ENCODE measurements around the gene NOC3L. TPM values are rescaled to one million over a fixed set of nuclear protein-coding genes. Genes with fewer than 3 reads are reported as not detected.

The NOC3L gene
- polyA plus RNA-seq, 1 of the 3 experiments (the other 2 are of a cell fraction): 9.0 TPM

DNA sequence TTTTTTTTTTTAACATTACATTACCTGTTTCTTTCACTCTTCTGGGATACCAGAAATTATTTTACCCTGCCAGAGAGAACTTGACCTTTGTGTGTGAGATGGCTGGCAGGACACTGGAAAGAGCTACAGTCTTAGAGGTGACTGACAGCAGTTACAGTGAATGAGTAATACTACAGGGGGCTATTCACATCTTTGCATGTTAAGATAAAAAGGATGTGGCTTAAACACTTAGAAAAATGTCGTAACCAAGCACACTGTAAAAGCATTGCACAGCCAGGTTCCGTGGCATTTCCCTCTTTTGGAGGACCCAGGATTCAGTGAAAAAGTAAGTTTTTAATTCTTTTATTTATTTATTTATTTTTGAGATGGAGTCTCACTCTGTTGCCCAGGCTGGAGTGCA, 20.8 kb upstream of the NOC3L start:
- H3K27me3 ChIP-seq (ENCODE audit: insufficient read depth): no peaks in the 10 kb centered on the region
- H3K4me3 ChIP-seq (ENCODE audit: low read depth in 2 of 2, low read length in 1 of 2): no peak overlapping the region
- no peak for DNase-seq
- no peaks in the 10 kb centered on the region for H4K20me1 ChIP-seq (ENCODE audit: insufficient read depth)
- H3K9me2 ChIP-seq: no peaks in the 10 kb centered on the region
- H2AFZ ChIP-seq (ENCODE audit: low read depth): no peak overlapping the region
- no peaks in the 10 kb centered on the region for H3F3A ChIP-seq (replicated peaks; ENCODE audit: insufficient read depth)
- H3K27ac ChIP-seq (ENCODE audit: low read depth in 2 of 2, low read length in 1 of 2): no peak overlapping the region
- H3K9ac ChIP-seq: no peak overlapping the region
- WGBS (ENCODE audit: low lambda C conversion rate): 90% methylated on average over 2 of the region's 2 CpGs
- ChIA-PET CTCF (interaction anchor here (1.4 kb wide), 1 partner anchor 14 kb away, joined by 4 read pairs; no protein-coding TSS in a partner anchor), POLR2A (no interaction called here)
- H3K36me3 ChIP-seq (replicated peaks in 1 of 2; ENCODE audit: control insufficient read depth in 1 of 2, insufficient read depth in 2 of 2, low read length in 1 of 2): no peaks in the 10 kb centered on the region
- no peaks in the 10 kb centered on the region for H3K4me1 ChIP-seq (ENCODE audit: control insufficient read depth in 1 of 2, insufficient read depth in 2 of 2, low read depth in 1 of 2, low read length in 1 of 2)
- TF ChIP-seq EP300 (IDR thresholded peaks at IDR 0.05; ENCODE audit: borderline replicate concordance in 1 of 2, low read depth in 1 of 2, low read length in 1 of 2): no peak
- TF ChIP-seq TAF1 (IDR thresholded peaks at IDR 0.05; ENCODE audit: borderline replicate concordance, low read depth, low read length): no peak
- no peak for TF ChIP-seq CTCF (IDR thresholded peaks at IDR 0.05)
- no peak for TF ChIP-seq ELF1 (IDR thresholded peaks at IDR 0.05)
- TF ChIP-seq SIN3A (IDR thresholded peaks at IDR 0.05; ENCODE audit: borderline replicate concordance, low read depth, low read length): no peak
- no peak for TF ChIP-seq GATA2 (CRISPR knock-in tag; IDR thresholded peaks at IDR 0.05)
- TF ChIP-seq ZBTB33 (IDR thresholded peaks at IDR 0.05; ENCODE audit: borderline replicate concordance, low read depth): no peak
- no peak for TF ChIP-seq FOXM1 (IDR thresholded peaks at IDR 0.05; ENCODE audit: low read depth)
- no peak for TF ChIP-seq RAD21 (IDR thresholded peaks at IDR 0.05; ENCODE audit: low read length)
- TF ChIP-seq FOSL2 (IDR thresholded peaks at IDR 0.05; ENCODE audit: borderline replicate concordance, low read depth): no peak
- TF ChIP-seq NFIC (IDR thresholded peaks at IDR 0.05; ENCODE audit: borderline replicate concordance): no peak
- TF ChIP-seq TCF12 (IDR thresholded peaks at IDR 0.05): no peak
- TF ChIP-seq, protein P1, sequence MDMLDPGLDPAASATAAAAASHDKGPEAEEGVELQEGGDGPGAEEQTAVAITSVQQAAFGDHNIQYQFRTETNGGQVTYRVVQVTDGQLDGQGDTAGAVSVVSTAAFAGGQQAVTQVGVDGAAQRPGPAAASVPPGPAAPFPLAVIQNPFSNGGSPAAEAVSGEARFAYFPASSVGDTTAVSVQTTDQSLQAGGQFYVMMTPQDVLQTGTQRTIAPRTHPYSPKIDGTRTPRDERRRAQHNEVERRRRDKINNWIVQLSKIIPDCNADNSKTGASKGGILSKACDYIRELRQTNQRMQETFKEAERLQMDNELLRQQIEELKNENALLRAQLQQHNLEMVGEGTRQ (IDR thresholded peaks at IDR 0.05; ENCODE audit: borderline replicate concordance, low read depth, low read length): no peak
- no peak for TF ChIP-seq MEF2A (IDR thresholded peaks at IDR 0.05; ENCODE audit: borderline replicate concordance, low read depth)
- no peak for TF ChIP-seq EZH2phosphoT487 (IDR thresholded peaks at IDR 0.05; ENCODE audit: borderline replicate concordance, low read depth)
- TF ChIP-seq JUND (IDR thresholded peaks at IDR 0.05): no peak
- TF ChIP-seq POLR2AphosphoS5 (IDR thresholded peaks at IDR 0.05; ENCODE audit: low read depth, low read length): no peak
- TF ChIP-seq SMC3 (IDR thresholded peaks at IDR 0.05; ENCODE audit: low read depth, low read length): no peak
- H3K4me2 ChIP-seq: no peak overlapping the region
- H3K9me3 ChIP-seq: no peaks in the 10 kb centered on the region
- no peaks in the 10 kb centered on the region for H3K79me2 ChIP-seq (ENCODE audit: insufficient read depth)

All from SK-N-SH (cell line).